Stimulated activated CD8-positive, alpha-beta memory T cell treated with anti-CD3 and anti-CD28 coated beads, Interleukin-15, amount 100 ng/mL, for 4 hours (primary cell): ENCODE data around the gene ACLY.
"Not testable (repeated sequence)": the region's sequence is repeated elsewhere in the genome, so short reads cannot be mapped to it uniquely, and the experiment has no call there.

Experiments
- DNase-seq, 2 donors: peaks; one replicate each; pipeline ENCODE4 v3.0.0-alpha.2; 2020; ENCODE audit warnings: low read depth in 2 of 2

The ACLY gene

GRCh38 chr17:41873559-41874292 is 45.0 kb downstream of the ACLY start:
- DNase-seq, result no peak

GRCh38 chr17:41871789-41872188 is 47.0 kb downstream of the ACLY start:
- no peak for DNase-seq

GRCh38 chr17:41870627-41871026 is 48.1 kb downstream of the ACLY start:
- DNase-seq, result no peak

- DNase-seq, result no peak
These were observed 48.7 kb downstream of the ACLY start for GRCh38 chr17:41870097-41870496.

GRCh38 chr17:41869426-41869825 is 49.3 kb downstream of the ACLY start:
- DNase-seq, result no peak

- no peak for DNase-seq
These were observed 50.2 kb downstream of the ACLY start for GRCh38 chr17:41868568-41868967.

GRCh38 chr17:41865596-41865893 is 53.2 kb downstream of the ACLY start:
- DNase-seq, result no peak

- peak; percentile 70 to 77 for DNase-seq
These were observed 53.7 kb downstream of the ACLY start, which contains the start of gene KLHL11 for GRCh38 chr17:41864836-41865595. KLHL11 (minus strand) TSS chr17:41865423; CDS start chr17:41865370, 53 bp downstream.

GRCh38 chr17:41864498-41864835 is 54.3 kb downstream of the ACLY start:
- peak in 1 of 2 donors; percentile 30 for DNase-seq

GRCh38 chr17:41863074-41863848 is 55.5 kb downstream of the ACLY start:
- peak in 1 of 2 donors; percentile 19 for DNase-seq

GRCh38 chr17:41860254-41860931 is 58.4 kb downstream of the ACLY start:
- no peak for DNase-seq

- not testable (repeated sequence) for DNase-seq
These were observed 67.4 kb downstream of the ACLY start for GRCh38 chr17:41851382-41851781.

- DNase-seq, result no peak
These were observed 69.3 kb downstream of the ACLY start for GRCh38 chr17:41849251-41849990.

GRCh38 chr17:41848788-41849187 is 70.0 kb downstream of the ACLY start:
- DNase-seq, result no peak

GRCh38 chr17:41844971-41845370 is 73.8 kb downstream of the ACLY start:
- DNase-seq, result no peak

- DNase-seq, result not testable (repeated sequence)
These were observed 78.0 kb downstream of the ACLY start for GRCh38 chr17:41840781-41841180.

GRCh38 chr17:41839448-41839847 is 79.3 kb downstream of the ACLY start:
- DNase-seq, result not testable (repeated sequence)

- DNase-seq, result no peak
These were observed 80.8 kb downstream of the ACLY start, which contains the start of gene KLHL10 for GRCh38 chr17:41837761-41838538. KLHL10 (plus strand) TSS chr17:41837825; CDS start chr17:41837933, 108 bp downstream.

GRCh38 chr17:41836550-41837196 is 82.1 kb downstream of the ACLY start:
- no peak for DNase-seq
